GM21381 (cell line): ENCODE measurements around the gene MPP3.
"Not testable (repeated sequence)": the region's sequence is repeated elsewhere in the genome, so short reads cannot be mapped to it uniquely, and the experiment has no call there.

Experiments
- ATAC-seq: cut with Tn5 transposase; IDR thresholded peaks from one replicate; pipeline ENCODE4 v1.9.1; 2021; ENCODE audit warnings: mild to moderate bottlenecking, moderate library complexity; ENCODE audit not compliant: unreplicated experiment

The MPP3 gene

DNA sequence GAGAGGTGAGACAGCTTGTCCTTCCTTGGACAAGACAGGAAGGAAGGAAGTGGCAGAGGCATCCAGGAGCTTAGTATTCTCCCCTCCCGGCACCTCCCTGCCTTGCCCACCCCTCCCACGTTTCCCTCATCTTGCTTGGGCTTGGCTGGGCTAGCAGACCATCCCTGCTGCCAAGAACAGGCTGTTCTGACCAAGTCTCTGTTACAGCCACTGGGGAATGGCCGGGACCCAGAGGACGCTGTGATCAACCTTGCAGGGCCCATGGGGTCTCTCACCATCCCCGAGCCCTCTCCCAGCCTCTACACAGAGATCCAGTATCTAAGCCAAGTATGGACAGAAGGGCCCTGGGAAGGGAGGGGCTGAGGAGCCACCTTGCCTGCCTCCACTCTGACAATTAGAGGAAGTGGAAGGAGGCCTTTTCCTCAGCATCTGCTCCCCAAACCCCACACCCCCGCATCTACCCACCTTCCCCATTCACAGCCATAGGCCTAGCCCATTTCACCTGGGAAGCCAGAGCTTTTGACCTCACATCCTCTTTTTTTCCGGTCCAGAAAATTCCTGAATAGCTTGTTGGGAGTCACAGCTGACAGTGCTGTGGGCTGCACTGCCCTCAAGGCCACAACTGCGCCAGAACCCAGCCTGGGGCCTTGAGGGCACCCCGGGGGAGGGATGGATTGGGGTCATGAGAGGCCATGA, 28.1 kb upstream of the MPP3 start:
- ATAC-seq = no peak

DNA sequence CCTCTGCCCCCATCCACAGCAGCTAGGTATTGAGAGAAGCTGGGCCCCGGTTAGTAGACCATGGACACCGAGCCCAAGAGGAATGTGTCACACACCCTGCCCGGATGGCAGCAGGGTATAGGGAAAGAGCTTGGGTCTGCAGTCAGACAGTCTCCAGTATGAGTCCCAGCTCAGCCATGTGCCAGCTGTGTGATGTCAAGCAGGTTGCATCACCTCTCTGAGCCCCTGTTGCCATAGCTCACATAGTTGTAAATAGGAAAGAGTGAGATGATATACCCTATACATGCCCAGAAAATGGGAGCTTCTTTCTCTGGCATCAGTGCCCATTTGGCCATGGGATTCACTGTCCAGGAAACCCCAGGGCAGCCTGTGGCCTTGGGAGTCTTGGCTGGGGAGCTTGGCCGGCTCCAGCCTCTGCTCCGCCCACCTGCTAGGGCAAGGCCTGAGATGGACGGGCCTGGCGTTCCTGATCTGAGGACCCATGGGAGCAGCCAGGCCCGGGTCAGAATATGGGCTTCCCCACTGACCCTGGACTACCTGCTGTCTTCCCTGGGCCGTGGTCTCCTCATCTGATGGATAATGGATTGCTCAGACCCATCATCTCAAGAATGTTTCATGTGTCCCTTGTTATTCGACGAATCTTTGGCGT, 27.3 kb upstream of the MPP3 start:
- ATAC-seq = no peak

DNA sequence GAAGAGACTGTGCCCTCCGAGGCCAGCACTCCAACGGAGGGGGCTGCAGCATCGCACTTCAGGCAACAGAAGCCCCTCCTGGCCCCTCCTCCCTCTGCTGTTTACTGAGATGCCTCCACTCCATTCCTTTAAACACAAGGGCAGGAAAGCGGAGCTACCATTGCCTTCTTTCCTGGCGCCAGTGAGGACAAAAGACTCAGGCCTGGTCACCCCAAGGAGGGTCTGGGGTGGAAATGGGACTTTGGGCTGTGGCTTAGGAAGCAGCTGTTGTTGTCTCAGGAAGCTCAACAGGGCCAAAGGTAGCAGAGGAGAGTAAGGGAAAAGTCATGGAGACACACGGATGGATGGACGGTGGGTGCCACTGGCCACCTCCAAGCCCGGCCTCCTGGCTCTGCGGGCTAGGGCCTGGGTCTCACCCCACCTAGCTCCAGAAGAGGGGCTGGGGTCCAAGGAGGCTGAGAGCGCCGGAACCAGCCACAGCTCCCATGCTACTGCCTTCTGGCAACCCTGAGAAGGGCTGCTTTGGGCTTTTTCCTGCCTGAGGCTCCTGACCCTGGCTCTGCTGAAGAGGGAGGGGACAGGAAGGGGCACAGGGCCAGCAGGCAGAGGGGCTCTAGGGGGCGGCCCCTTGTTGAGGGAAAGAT, 25.1 kb upstream of the MPP3 start:
- ATAC-seq = no peak

DNA sequence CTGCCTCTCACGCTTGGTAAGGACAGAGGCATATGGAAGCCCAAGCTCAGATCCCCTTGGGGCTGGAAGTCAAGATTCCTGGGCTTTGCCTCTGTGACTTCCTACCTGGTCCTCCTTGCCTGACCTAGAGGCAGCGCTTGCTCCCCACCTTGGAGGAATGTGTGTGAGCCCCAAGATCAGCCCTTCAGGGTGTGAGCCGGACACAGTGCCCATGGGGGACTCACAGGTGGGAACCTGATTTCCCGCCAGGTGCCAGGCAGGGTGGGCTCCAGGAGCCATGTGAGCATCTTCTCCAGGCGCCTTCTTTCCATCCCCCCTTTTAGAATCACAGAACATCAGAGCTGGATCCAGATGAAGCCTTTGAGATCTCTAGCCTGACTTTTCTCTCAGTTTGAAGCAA, 24.2 kb upstream of the MPP3 start:
- no peak for ATAC-seq

DNA sequence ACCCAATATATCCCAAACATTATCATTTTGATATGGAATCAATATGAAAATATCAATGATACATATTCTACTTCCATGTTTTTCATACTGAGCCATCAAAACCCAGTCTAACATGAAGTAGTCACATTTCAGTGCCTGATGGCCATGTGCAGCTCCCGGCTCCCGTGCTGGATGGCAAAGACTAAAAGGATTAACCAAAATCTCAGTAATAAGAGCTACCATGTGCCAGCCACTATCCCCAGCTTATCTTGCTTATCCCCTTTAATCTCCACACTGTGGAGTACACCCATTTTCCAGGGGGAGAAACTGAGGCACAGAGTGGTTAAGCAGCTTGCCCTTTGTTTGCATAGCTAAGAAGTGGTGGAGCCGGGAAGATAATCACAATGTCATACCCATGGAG, 23.2 kb upstream of the MPP3 start:
- ATAC-seq = no peak

DNA sequence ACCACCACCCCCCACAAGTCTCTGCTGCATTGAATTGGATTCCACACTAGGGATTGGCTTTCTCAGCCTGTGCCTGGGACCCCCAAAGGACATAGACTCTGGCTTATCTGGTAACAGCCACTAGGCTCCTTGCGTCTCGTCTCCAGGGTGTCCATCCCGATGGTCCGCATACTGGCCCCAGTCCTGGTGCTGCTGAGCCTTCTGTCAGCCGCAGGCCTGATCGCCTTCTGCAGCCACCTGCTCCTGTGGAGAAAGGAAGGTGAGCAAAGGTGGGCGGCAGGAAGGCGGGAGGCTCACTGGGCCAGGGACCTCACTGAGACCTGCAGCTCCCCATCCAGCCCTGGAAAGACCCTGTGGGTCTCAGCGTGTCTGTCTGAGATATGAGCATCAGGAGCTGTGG, 22.1 kb upstream of the MPP3 start:
- ATAC-seq = no peak

DNA sequence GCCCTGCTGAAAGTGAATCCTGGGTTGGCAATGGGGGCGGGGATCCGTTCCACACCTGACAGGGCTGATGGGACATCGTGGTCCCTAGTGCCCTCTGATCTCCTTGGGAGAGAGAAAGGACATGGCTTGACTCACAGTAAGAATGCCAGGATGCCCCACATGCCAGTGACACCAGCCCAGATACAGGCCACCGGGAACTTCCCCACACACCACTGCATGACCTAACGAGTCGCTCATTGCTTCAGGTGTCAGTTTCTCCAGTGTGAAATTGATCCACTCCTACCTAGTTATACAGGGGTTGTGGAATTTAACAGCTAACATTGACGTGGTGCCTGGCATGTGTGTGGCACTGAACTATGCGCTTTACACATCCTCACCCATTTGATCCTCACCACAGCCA, 21.6 kb upstream of the MPP3 start:
- no peak for ATAC-seq

DNA sequence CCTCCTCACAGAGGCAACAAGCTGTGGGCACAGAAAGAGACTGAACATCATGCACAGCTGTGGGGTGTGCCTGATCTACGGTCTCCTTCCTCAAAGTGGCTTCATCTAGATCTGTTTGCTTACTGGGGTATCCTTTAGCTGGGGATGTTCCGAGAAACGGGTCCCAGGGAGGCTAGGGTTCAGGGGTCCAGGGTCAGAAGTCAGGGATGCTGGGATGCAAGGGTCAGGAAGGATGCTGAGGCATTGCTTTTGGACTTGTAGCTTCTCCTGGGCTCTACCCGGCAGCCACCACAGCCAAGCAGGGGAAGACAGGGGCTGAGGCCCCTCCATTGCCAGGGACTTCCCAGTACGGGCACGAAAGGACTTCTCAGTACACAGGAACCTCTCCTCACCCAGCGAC, 20.6 kb upstream of the MPP3 start:
- no peak for ATAC-seq

DNA sequence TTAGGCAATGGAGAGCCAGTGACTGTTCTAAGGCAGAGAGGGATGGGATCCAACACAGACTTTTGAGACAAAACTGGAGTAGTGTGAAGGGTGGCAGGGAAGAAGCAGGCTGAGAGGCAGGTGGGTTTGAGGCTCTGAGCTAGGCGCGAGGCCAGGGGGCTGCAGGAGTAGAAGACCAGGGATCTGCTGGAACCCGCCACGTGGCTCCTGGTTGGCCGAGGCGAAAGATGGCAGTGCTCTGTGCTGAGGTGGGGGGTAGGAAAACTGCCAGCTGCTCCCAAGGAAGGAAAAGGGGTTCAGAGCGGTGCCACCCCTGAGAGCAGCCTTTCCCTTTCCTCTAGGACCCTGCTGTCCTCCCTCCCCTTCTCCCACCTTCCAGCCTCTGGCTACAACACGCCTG, 19.6 kb upstream of the MPP3 start:
- ATAC-seq = no peak

DNA sequence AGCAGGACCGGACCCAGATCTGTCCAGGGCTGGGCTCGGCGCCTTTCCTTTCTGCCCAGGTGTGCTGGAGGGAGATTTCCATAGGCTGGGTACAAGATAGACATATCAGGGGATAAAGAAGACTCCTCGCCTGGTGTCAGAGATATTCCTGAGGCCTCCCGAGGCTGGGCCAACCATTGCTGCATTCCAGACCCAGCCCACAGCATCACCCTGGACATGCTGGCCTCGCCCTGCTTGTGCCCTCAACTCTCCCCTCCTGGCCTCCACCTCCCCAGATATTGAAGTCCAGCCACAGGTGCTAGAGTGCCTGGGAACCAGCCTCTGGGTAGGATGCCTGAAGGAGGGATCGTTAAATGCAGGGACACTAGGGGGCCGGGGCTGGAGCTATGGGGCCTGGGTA, 16.2 kb upstream of the MPP3 start:
- ATAC-seq = no peak

DNA sequence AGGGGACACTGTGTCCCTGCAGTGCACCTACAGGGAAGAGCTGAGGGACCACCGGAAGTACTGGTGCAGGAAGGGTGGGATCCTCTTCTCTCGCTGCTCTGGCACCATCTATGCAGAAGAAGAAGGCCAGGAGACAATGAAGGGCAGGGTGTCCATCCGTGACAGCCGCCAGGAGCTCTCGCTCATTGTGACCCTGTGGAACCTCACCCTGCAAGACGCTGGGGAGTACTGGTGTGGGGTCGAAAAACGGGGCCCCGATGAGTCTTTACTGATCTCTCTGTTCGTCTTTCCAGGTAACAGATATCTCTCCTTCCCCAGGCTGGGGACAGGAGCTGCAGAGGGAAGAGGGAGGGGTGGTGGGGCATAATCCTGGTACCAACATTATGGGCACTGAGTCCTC, 15.7 kb upstream of the MPP3 start:
- no peak for ATAC-seq

DNA sequence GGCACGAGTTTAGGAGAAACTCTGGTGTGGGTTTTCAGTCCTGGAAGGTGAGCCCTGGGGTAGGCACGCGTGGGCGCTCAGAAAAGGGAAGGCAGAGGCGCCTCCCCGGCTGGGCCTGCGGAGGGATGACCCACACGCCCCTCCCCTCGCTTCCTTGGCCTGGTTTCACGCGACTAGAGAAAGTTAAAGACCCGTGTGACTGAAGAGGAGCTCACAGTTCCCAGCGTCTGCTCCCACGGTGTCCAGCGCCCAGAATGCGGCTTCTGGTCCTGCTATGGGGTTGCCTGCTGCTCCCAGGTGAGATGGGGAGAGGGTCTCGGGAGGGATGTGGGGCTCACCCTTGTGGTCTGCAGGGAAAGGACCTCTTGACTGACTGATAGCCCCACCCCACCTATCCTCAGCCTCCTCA, 14.0 kb upstream of the MPP3 start, which contains the start of gene CD300LG:
TSS of gene CD300LG (plus strand) at position 214 of the 409 bp plus-strand sequence. CDS start at position 255, 41 bp downstream.
- no peak for ATAC-seq

DNA sequence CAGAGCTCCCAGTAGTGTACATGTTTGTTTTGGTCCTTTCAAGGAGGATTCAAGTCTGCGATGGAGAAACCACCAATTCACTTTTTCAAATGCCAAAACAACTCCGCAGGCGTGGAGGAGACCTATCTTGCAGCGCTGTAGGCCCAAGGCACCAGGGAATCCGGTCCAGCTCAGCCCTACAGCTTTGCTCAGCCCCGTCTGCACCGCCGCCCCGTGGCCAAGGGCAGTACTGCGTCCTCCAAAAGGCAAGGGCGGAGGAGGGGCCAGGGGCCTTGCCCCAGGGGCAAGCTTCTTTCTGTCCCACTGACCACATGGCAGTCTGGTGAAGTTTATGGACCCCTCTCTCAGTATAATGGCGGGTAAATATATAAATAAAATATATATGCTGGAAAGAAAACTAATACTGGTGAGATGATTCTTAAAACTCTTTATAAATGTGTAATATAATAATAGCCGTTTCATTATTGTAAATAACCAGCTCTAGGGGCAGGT, 13.3 kb upstream of the MPP3 start:
- ATAC-seq = no peak

DNA sequence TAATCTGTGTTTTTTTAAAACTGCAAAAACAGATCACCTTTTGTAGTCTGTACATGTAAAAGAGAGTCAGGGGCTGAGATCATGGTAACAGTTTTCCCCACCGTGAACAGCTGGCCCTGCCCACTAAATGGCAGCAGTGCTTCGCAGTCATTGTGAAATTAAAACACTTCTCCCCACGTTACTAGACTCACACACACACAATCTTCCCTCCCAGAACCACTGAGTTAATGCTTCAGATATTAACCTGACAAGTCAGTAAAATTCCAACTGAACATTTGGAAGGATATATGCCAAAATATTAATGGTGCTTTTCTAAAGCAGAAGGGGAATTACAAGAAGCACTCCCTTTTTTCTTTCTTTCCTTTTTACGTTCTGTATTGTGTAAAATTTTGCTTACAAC, 12.8 kb upstream of the MPP3 start:
- no peak for ATAC-seq

DNA sequence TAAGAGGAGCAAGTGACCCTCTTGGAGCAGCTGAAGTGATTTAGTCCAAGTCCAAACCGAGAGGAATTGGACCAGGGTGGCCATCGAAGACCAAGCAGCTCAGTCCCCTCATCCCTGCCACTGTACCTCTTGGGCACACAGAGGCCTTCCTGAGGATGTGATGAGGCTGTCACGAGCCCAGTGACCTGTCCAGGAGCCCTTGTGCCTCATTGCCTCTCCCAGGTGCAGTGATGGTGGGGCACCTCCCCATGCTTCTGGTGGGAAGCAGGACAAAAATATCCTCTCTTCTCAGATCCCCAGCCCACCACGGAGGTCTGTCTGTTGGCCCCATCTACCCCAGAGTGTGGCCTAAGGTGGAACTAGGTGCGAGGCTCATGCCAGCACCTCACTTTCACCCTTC, 11.3 kb upstream of the MPP3 start:
- ATAC-seq = no peak

DNA sequence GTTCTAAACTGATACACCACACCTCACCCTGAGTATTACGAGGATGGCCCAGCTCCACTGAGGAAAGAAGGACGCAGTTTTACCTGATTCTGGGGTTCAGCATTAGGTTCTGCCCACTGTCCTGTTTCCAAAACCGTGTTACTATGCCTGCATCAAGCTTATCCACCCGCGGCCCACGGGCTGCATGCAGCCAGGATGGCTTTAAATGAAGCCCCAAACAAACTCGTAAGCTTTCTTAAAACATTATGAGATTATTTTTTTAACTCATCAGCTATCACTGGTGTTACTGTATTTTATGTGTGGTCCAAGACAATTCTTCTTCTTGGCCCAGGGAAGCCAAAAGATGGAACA, 10.0 kb upstream of the MPP3 start:
- ATAC-seq = no peak

DNA sequence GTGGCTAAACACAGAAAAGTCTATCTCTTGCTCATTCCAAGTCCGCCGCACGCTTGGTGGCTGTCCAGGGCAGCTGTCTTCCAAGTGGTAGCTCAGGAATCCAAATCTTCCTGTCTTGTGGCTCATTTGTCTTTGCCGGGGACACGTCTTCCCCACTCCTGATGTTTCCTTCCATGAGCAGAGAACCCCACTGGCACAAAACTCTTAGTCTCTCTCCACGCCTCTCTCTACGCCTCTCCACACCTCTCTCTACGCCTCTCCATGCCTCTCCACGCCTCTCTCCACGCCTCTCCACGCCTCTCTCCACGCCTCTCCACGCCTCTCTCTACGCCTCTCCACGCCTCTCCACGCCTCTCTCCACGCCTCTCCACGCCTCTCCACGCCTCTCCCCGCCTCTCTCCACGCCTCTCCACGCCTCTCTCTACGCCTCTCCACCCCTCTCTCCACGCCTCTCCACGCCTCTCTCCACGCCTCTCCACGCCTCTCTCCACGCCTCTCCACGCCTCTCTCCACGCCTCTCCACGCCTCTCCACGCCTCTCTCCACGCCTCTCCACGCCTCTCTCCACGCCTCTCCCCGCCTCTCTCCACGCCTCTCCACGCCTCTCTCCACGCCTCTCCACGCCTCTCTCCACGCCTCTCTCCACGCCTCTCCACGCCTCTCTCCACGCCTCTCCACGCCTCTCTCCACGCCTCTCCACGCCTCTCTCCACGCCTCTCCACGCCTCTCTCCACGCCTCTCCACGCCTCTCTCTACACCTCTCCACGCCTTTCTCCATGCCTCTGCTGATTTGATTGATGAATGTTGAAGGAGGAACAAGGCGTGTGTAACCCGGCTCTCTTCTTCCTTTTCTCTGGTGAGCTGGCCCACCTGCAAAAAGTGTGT, 9.4 kb upstream of the MPP3 start:
- not testable (repeated sequence) for ATAC-seq

DNA sequence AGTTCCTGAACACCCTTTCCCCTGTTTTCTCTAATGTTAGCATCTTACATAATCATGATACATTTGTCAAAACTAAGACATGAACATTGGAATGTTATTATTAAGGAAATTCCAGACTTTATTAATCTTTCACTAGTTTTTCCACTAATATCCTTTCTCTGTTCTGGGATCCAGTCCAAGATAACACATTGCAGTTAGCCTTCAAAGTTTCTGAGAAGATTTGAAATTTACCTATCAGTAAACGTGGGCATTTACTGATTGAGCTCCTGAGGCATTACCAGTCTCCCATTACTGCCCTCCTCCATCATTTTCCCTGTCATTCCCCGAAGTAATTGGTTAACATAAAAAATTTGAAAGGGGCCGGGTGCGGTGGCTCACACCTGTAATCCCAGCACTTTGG, 8.3 kb upstream of the MPP3 start:
- no peak for ATAC-seq

DNA sequence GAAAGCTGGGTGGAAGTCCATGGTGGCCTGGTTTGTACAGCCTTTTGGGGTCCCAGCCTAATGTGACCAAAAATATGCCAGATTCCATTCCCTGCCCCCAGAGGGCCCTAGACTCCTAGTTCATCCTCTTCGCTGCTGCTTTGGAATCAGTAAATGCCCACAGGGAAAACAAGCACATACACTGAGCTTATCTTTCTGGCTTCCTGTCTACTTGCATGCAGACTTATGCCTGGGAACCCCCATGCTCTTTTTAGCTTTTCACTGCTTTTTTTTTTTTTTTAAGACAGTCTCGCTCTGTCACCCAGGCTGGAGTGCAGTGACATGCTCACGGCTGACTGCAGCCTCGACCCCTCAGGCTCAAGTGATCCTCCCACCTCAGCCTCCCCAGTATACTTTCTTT, 7.9 kb upstream of the MPP3 start:
- no peak for ATAC-seq

DNA sequence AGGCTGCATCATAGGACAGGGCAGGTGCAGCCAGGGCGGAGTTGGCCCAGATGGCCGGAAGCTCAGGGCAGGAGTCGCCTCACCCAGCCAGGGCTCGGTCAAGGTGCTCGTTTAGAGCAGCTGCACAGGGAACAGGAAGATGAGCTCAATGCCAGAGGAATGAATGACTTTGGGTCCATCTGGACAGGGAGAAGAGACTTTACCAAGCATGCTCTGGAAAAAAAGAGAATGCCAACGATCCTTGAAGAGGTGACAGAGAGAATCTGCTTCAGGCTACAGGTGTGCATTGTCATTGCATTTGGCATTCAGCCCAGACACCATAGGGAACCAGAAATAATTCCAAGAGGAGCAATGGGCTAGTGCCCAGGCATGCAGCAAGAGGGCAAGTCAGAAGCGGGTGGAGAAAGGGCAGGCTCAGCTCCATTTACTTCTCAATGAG, 6.7 kb upstream of the MPP3 start:
- ATAC-seq = no peak

DNA sequence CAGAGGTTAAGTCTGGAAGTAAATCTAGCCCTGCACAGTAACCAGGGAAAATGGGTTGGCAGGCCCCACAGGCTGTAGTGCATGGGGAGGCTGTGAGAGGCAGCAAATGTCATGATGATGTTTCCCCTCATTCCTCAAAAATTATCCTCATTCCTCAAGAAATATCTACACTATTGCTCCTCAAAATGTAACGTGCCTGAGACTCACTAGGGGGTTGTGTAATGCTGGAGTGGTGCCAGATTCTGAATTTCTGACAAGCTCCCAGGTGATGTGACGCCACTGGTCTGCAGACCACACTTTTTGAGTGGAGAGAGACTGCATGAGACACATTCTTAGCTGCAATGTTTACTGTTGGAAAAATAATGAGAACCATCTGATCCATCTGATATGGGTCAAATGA, 1.2 kb upstream of the MPP3 start:
- no peak for ATAC-seq
